ENCODE measurements around the gene PGPEP1. TPM values are rescaled to one million over a fixed set of nuclear protein-coding genes. Genes with fewer than 3 reads are reported as not detected.
"Not testable (repeated sequence)": the region's sequence is repeated elsewhere in the genome, so short reads cannot be mapped to it uniquely, and the experiment has no call there.

PGPEP1 gene
- total RNA-seq, 2 experiments from 2014 or later: 24.4 to 25.9 TPM

- peaks cover 0 to 7% of the 10 kb centered on the region in 2 experiments for H3K9me3 ChIP-seq (ENCODE audit: control insufficient read depth in 1 of 2, insufficient read depth in 1 of 2, low read length in 2 of 2)
- no peaks in the 10 kb centered on the region for H3K4me1 ChIP-seq (ENCODE audit: insufficient read depth, low read length)
- CTCF ChIA-PET: no interaction called here
- no peak for TF ChIP-seq CTCF (IDR thresholded peaks at IDR 0.05)
- no peak overlapping the region for H3K27ac ChIP-seq (ENCODE audit: low read depth in 1 of 2, low read length in 2 of 2)
- H3K36me3 ChIP-seq (ENCODE audit: insufficient read depth, low read length): no peaks in the 10 kb centered on the region
- H3K27ac Mint-ChIP-seq: no peak overlapping the region
- H3K4me3 ChIP-seq (ENCODE audit: low read length): no peak overlapping the region
- no peak overlapping the region for H3K4me3 Mint-ChIP-seq
- H3K36me3 Mint-ChIP-seq (ENCODE audit: low read depth): no peaks in the 10 kb centered on the region
- peaks cover 13% of the 10 kb centered on the region in 2 experiments for H3K27me3 ChIP-seq (ENCODE audit: control insufficient read depth in 1 of 2, insufficient read depth in 2 of 2, low read length in 2 of 2)
- no peaks in the 10 kb centered on the region for H3K9me3 Mint-ChIP-seq
- H3K27me3 Mint-ChIP-seq: peaks cover 19% of the 10 kb centered on the region
- ATAC-seq (ENCODE audit: poor library complexity): no peak
- H3K4me1 Mint-ChIP-seq (ENCODE audit: low read depth): no peaks in the 10 kb centered on the region
- intact Hi-C loops (cut with DNase I, micrococcal nuclease): no loop called here
- peak in 1 of 14 experiments; percentile 42 for DNase-seq
- POLR2A ChIA-PET: no interaction called here
Observed at GRCh38 chr19:18379803-18380747, 39.7 kb downstream of the PGPEP1 start.

DNA sequence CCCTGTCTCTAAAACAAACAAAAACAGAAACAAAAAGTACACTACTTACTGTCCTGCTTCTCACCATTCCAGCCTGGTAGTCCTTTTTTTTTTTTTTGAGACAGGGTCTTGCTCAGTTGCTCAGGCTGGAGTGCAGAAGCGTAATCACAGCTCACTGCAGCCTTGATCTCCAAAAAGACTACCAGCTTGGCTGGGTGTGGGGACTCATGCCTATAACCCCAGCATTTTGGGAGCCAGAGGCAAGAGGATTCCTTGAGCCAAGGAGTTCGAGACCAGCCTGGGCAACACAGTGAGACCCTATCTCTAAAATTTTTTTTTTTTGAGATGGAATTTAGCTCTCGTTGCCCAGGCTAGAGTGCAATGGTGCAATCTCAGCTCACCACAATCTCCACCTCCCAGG, 40.4 kb downstream of the PGPEP1 start:
- no peak for TF ChIP-seq CTCF (IDR thresholded peaks at IDR 0.05)
- Histone ChIP-seq H3K27ac (ENCODE audit: low read depth in 1 of 2, low read length in 2 of 2) (no peak overlapping the region), H3K4me3 (ENCODE audit: low read length) (no peak overlapping the region), H3K4me1 (ENCODE audit: insufficient read depth, low read length) (no peaks in the 10 kb centered on the region), H3K27me3 (ENCODE audit: control insufficient read depth in 1 of 2, insufficient read depth in 2 of 2, low read length in 2 of 2) (peaks cover 21% of the 10 kb centered on the region in 2 experiments), H3K9me3 (ENCODE audit: control insufficient read depth in 1 of 2, insufficient read depth in 1 of 2, low read length in 2 of 2) (peaks cover 0 to 7% of the 10 kb centered on the region in 2 experiments), H3K36me3 (ENCODE audit: insufficient read depth, low read length) (no peaks in the 10 kb centered on the region)
- ChIA-PET CTCF (no interaction called here), POLR2A (no interaction called here)
- H3K4me1 Mint-ChIP-seq (ENCODE audit: low read depth): no peaks in the 10 kb centered on the region
- DNase-seq: no peak
- no peaks in the 10 kb centered on the region for H3K9me3 Mint-ChIP-seq
- H3K36me3 Mint-ChIP-seq (ENCODE audit: low read depth): no peaks in the 10 kb centered on the region
- H3K27me3 Mint-ChIP-seq: peaks cover 25% of the 10 kb centered on the region
- intact Hi-C loops (cut with DNase I, micrococcal nuclease): no loop called here
- H3K27ac Mint-ChIP-seq: no peak overlapping the region
- ATAC-seq (ENCODE audit: poor library complexity): no peak
- H3K4me3 Mint-ChIP-seq: no peak overlapping the region

GRCh38 chr19:18383622-18384021, 43.2 kb downstream of the PGPEP1 start:
- ATAC-seq (ENCODE audit: poor library complexity); H3K9me3 ChIP-seq (ENCODE audit: control insufficient read depth in 1 of 2, insufficient read depth in 1 of 2, low read length in 2 of 2); H3K4me3 Mint-ChIP-seq; H3K4me3 ChIP-seq (ENCODE audit: low read length); H3K36me3 ChIP-seq (ENCODE audit: insufficient read depth, low read length); H3K36me3 Mint-ChIP-seq (ENCODE audit: low read depth); DNase-seq; H3K27ac ChIP-seq (ENCODE audit: low read depth in 1 of 2, low read length in 2 of 2); CTCF ChIA-PET; H3K27ac Mint-ChIP-seq; POLR2A ChIA-PET; intact Hi-C loops (cut with DNase I, micrococcal nuclease); H3K9me3 Mint-ChIP-seq: not testable (repeated sequence)
- Mint-ChIP-seq H3K4me1 (ENCODE audit: low read depth) (peaks cover 12% of the 10 kb centered on the region), H3K27me3 (peaks cover 49% of the 10 kb centered on the region)
- Histone ChIP-seq H3K27me3 (ENCODE audit: control insufficient read depth in 1 of 2, insufficient read depth in 2 of 2, low read length in 2 of 2) (peaks cover 39 to 42% of the 10 kb centered on the region in 2 experiments), H3K4me1 (ENCODE audit: insufficient read depth, low read length) (peaks cover 11% of the 10 kb centered on the region)
